Embryonic facial prominence (tissue), 1 donor: ENCODE data around the gene CETN1.

Source experiments
- DNase-seq: peaks from one replicate; pipeline ENCODE4 v3.0.0-alpha.2; 2016; ENCODE audit errors: extremely low spot score

Gene CETN1

GRCh38 chr18:576924-577323 lies 3.3 kb upstream of the CETN1 start:
- DNase-seq: no peak

GRCh38 chr18:577643-578375 lies 2.4 kb upstream of the CETN1 start:
- peak; percentile 65 for DNase-seq

GRCh38 chr18:579238-579637 lies 942 bp upstream of the CETN1 start:
- peak; percentile 42 for DNase-seq

- no peak for DNase-seq
Measured at GRCh38 chr18:581096-581495, 916 bp downstream of the CETN1 start.

- DNase-seq: no peak
Measured at GRCh38 chr18:582465-582864, 2.3 kb downstream of the CETN1 start.

GRCh38 chr18:595068-595467 lies 14.9 kb downstream of the CETN1 start:
- no peak for DNase-seq

GRCh38 chr18:595571-595970 lies 15.4 kb downstream of the CETN1 start:
- no peak for DNase-seq

- no peak for DNase-seq
Measured at GRCh38 chr18:596288-596881, 16.2 kb downstream of the CETN1 start.

GRCh38 chr18:598124-598589 lies 18.0 kb downstream of the CETN1 start:
- DNase-seq: no peak

GRCh38 chr18:600107-600506 lies 19.9 kb downstream of the CETN1 start:
- DNase-seq: no peak

GRCh38 chr18:604771-605170 lies 24.6 kb downstream of the CETN1 start:
- DNase-seq: no peak

- no peak for DNase-seq
Measured at GRCh38 chr18:607930-608329, 27.8 kb downstream of the CETN1 start.

GRCh38 chr18:610214-610928 lies 30.2 kb downstream of the CETN1 start:
- no peak for DNase-seq

GRCh38 chr18:612156-612555 lies 32.0 kb downstream of the CETN1 start:
- DNase-seq: no peak

GRCh38 chr18:614193-614592 lies 34.0 kb downstream of the CETN1 start:
- no peak for DNase-seq

- DNase-seq: no peak
Measured at GRCh38 chr18:615092-615521, 34.9 kb downstream of the CETN1 start.

GRCh38 chr18:615773-616172 lies 35.6 kb downstream of the CETN1 start:
- DNase-seq: no peak

- no peak for DNase-seq
Measured at GRCh38 chr18:616380-616995, 36.3 kb downstream of the CETN1 start.

- DNase-seq: no peak
Measured at GRCh38 chr18:617970-618504, 37.9 kb downstream of the CETN1 start.

GRCh38 chr18:618618-619017 lies 38.4 kb downstream of the CETN1 start:
- no peak for DNase-seq

- no peak for DNase-seq
Measured at GRCh38 chr18:621291-622043, 41.3 kb downstream of the CETN1 start.
